Neural crest cell (in vitro differentiated cells): ENCODE measurements around the gene SMG6. TPM values are rescaled to one million over a fixed set of nuclear protein-coding genes. Genes with fewer than 3 reads are reported as not detected.
A peak's percentile ranks its signal among the peaks of the same experiment; 100 is the strongest.

Experiments used
- DNase-seq: peaks from one replicate; pipeline ENCODE4 v3.0.0; 2021; ENCODE audit warnings: low read depth, mixed read lengths, low spot score
- H3K27ac Mint-ChIP-seq: one replicate; pipeline ENCODE4 v1.8.0; 2021; ENCODE audit warnings: mild to moderate bottlenecking, mixed read lengths; ENCODE audit not compliant: unreplicated experiment
- H3K27me3 Mint-ChIP-seq: 2 replicates; pipeline ENCODE4 v1.8.0; 2021; ENCODE audit warnings: low read depth, mild to moderate bottlenecking, mixed read lengths
- H3K36me3 Mint-ChIP-seq: 2 replicates; pipeline ENCODE4 v1.8.0; 2021; ENCODE audit warnings: low read depth, mild to moderate bottlenecking, mixed read lengths
- H3K4me1 Mint-ChIP-seq: 2 replicates; pipeline ENCODE4 v1.8.0; 2021; ENCODE audit warnings: mixed read lengths
- H3K4me3 Mint-ChIP-seq: one replicate; pipeline ENCODE4 v1.8.0; 2021; ENCODE audit warnings: mild to moderate bottlenecking, mixed read lengths
- H3K9me3 Mint-ChIP-seq: 2 replicates; pipeline ENCODE4 v1.8.0; 2021; ENCODE audit warnings: mixed read lengths
- CTCF ChIP-seq: fragments of 200-600 bp; sonication (generic); conservative IDR thresholded peaks from 2 replicates; pipeline ENCODE4 v1.5.0; 2021; ENCODE audit warnings: antibody characterized with exemption, mild to moderate bottlenecking
- total RNA-seq: library from RNA; stranded (reverse); gene quantifications from 2 replicates; pipeline ENCODE4 v1.2.1, GENCODE V29; 2021

Gene SMG6
- total RNA-seq, 1 donor from 2014 or later = 57.2 TPM

DNA sequence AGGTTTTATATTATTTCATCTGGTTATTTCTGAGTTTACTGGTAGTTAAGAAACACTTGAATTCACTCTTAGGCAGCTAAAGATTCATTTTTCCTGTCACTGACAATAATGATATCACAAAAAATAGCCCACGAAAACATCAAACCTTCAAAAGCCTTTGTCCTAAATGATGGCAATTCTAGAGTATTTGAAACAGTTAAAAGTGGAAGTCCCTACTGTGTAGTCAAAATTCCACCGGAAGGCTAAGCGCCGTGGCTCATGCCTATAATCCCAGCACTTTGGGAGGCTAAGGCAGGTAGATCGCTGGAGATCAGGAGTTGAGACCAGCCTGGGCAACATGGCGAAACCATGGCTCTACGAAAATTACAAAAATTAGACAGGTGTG is 145.2 kb downstream of the SMG6 start:
- Mint-ChIP-seq H3K36me3 (peaks cover 9% of the 10 kb centered on the region), H3K27ac (no peak overlapping the region), H3K4me1 (no peaks in the 10 kb centered on the region), H3K9me3 (no peaks in the 10 kb centered on the region), H3K4me3 (no peak overlapping the region), H3K27me3 (no peaks in the 10 kb centered on the region)
- TF ChIP-seq CTCF = no peak
- DNase-seq = no peak

- H3K4me1 Mint-ChIP-seq = no peaks in the 10 kb centered on the region
- no peaks in the 10 kb centered on the region for H3K27me3 Mint-ChIP-seq
- peak overlapping the region; percentile 25 for H3K27ac Mint-ChIP-seq
- H3K9me3 Mint-ChIP-seq = no peaks in the 10 kb centered on the region
- H3K4me3 Mint-ChIP-seq = no peak overlapping the region
- DNase-seq = no peak
- no peak for TF ChIP-seq CTCF
- peaks cover 13% of the 10 kb centered on the region for H3K36me3 Mint-ChIP-seq
Measured at GRCh38 chr17:2157675-2158395, 145.8 kb downstream of the SMG6 start.

- Mint-ChIP-seq H3K27me3 (no peaks in the 10 kb centered on the region), H3K4me3 (no peak overlapping the region), H3K9me3 (no peaks in the 10 kb centered on the region), H3K4me1 (no peaks in the 10 kb centered on the region), H3K27ac (no peak overlapping the region), H3K36me3 (peaks cover 13% of the 10 kb centered on the region)
- TF ChIP-seq CTCF = no peak
- DNase-seq = no peak
Measured at GRCh38 chr17:2157081-2157480, 146.5 kb downstream of the SMG6 start.

DNA sequence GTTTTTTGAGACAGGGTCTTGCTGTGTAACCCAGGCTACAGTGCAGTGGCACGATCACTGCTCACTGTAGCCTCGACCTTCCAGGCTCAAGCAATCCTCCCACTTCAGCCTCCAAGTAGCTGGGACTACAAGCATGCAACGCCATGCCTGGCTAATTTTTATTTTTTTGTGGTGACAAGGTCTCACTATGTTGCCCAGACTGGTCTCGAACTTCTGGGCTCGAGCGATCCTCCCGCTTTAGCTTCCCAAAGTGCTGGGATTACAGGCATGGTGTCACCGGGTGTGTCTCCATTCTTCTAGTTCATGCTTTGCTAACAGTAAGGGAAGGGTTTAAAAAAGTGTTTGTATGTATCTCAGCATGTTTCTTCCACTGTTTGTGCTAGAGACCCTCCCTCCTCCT is 146.9 kb downstream of the SMG6 start:
- Mint-ChIP-seq H3K9me3 (no peaks in the 10 kb centered on the region), H3K27ac (no peak overlapping the region), H3K4me1 (no peaks in the 10 kb centered on the region), H3K36me3 (peaks cover 13% of the 10 kb centered on the region), H3K27me3 (no peaks in the 10 kb centered on the region), H3K4me3 (no peak overlapping the region)
- DNase-seq = no peak
- no peak for TF ChIP-seq CTCF

GRCh38 chr17:2155573-2155972 is 148.0 kb downstream of the SMG6 start:
- no peaks in the 10 kb centered on the region for H3K4me1 Mint-ChIP-seq
- H3K36me3 Mint-ChIP-seq = peaks cover 15% of the 10 kb centered on the region
- H3K27ac Mint-ChIP-seq = peak overlapping the region; percentile 2
- H3K9me3 Mint-ChIP-seq = no peaks in the 10 kb centered on the region
- H3K27me3 Mint-ChIP-seq = no peaks in the 10 kb centered on the region
- no peak for TF ChIP-seq CTCF
- DNase-seq = no peak
- no peak overlapping the region for H3K4me3 Mint-ChIP-seq
